GM23338 (cell line): ENCODE data around the gene SELENOW. TPM values are rescaled to one million over a fixed set of nuclear protein-coding genes. Genes with fewer than 3 reads are reported as not detected.

Experiments used
- ATAC-seq: fragments of 200-7000 bp; cut with Tn5 transposase; 3 replicates; pipeline ENCODE4 v1.9.1; 2020
- DNase-seq: peaks from one replicate; pipeline ENCODE4 v3.0.0-alpha.2; 2015; ENCODE audit warnings: low spot score
- H2AFZ ChIP-seq: fragments of 200-600 bp; sonication (generic); 2 replicates; pipeline ENCODE4 v1.8.0; 2016; ENCODE audit warnings: antibody characterized with exemption, mild to moderate bottlenecking, moderate library complexity
- H3F3A ChIP-seq: fragments of 200-600 bp; sonication (generic); replicated peaks from 2 replicates; pipeline ENCODE4 v1.8.0; 2017; ENCODE audit warnings: antibody characterized with exemption, mixed run types, low read depth
- H3K27ac ChIP-seq: fragments of 200-600 bp; sonication (generic); 2 replicates; pipeline ENCODE4 v1.6.1; 2016; ENCODE audit warnings: low read depth
- H3K27me3 ChIP-seq: fragments of 200-600 bp; sonication (generic); 2 replicates; pipeline ENCODE4 v1.8.0; 2016; ENCODE audit warnings: mild to moderate bottlenecking, mixed run types, moderate library complexity; ENCODE audit not compliant: insufficient read depth
- H3K36me3 ChIP-seq: fragments of 200-600 bp; sonication (generic); 2 replicates; pipeline ENCODE4 v1.8.0; 2016; ENCODE audit warnings: mild to moderate bottlenecking; ENCODE audit not compliant: insufficient read depth
- H3K4me1 ChIP-seq: fragments of 200-600 bp; sonication (generic); 2 replicates; pipeline ENCODE4 v1.8.0; 2016; ENCODE audit warnings: mild to moderate bottlenecking, moderate library complexity; ENCODE audit not compliant: insufficient read depth
- H3K4me2 ChIP-seq: fragments of 200-600 bp; sonication (generic); 2 replicates; pipeline ENCODE4 v1.7.1; 2017; ENCODE audit warnings: mixed run types
- H3K4me3 ChIP-seq: fragments of 200-600 bp; sonication (generic); 2 replicates; pipeline ENCODE4 v1.6.1; 2016; ENCODE audit warnings: mixed run types
- H3K79me2 ChIP-seq: fragments of 200-600 bp; sonication (generic); replicated peaks from 2 replicates; pipeline ENCODE4 v1.8.0; 2017; ENCODE audit warnings: mild to moderate bottlenecking; ENCODE audit not compliant: insufficient read depth
- H3K9me2 ChIP-seq: fragments of 200-600 bp; sonication (generic); 2 replicates; pipeline ENCODE4 v1.8.0; 2017; ENCODE audit not compliant: insufficient read depth
- H4K20me1 ChIP-seq: fragments of 200-600 bp; sonication (generic); replicated peaks from 2 replicates; pipeline ENCODE4 v1.8.0; 2017; ENCODE audit warnings: mild to moderate bottlenecking; ENCODE audit not compliant: insufficient read depth
- H3K27ac Mint-ChIP-seq: 2 replicates; pipeline ENCODE4 v1.8.0; 2020; ENCODE audit warnings: inconsistent platforms, mild to moderate bottlenecking, moderate library complexity, mixed read lengths
- H3K27me3 Mint-ChIP-seq: 3 replicates; pipeline ENCODE4 v1.8.0; 2022; ENCODE audit warnings: low read depth, mild to moderate bottlenecking, moderate library complexity, mixed read lengths, inconsistent platforms; ENCODE audit not compliant: insufficient read depth, poor library complexity
- H3K36me3 Mint-ChIP-seq: 3 replicates; pipeline ENCODE4 v1.8.0; 2021; ENCODE audit warnings: low read depth, mild to moderate bottlenecking, inconsistent platforms, moderate library complexity, mixed read lengths
- H3K4me1 Mint-ChIP-seq: 3 replicates; pipeline ENCODE4 v1.8.0; 2020; ENCODE audit warnings: mild to moderate bottlenecking, inconsistent platforms, mixed read lengths
- H3K4me3 Mint-ChIP-seq: 3 replicates; pipeline ENCODE4 v1.8.0; 2021; ENCODE audit warnings: moderate library complexity, mild to moderate bottlenecking, inconsistent platforms, mixed read lengths
- H3K9me3 Mint-ChIP-seq: 3 replicates; pipeline ENCODE4 v1.8.0; 2020; ENCODE audit warnings: moderate library complexity, mild to moderate bottlenecking, inconsistent platforms, mixed read lengths
- CREB1 ChIP-seq: fragments of 250-450 bp; sonication (Bioruptor Pico); IDR thresholded peaks from 2 replicates; pipeline ENCODE4 v1.5.0; 2020; ENCODE audit warnings: low read depth, mild to moderate bottlenecking, moderate library complexity
- EZH2 ChIP-seq: fragments of 200-600 bp; sonication (generic); IDR thresholded peaks from one replicate; pipeline ENCODE4 v1.8.0; 2017; ENCODE audit warnings: antibody characterized with exemption, mild to moderate bottlenecking, low read depth; ENCODE audit not compliant: unreplicated experiment
- EZH2phosphoT487 ChIP-seq: fragments of 200-600 bp; sonication (generic); IDR thresholded peaks from one replicate; pipeline ENCODE4 v1.8.1; 2018; ENCODE audit warnings: antibody characterized with exemption; ENCODE audit not compliant: unreplicated experiment
- JUNB ChIP-seq: IDR thresholded peaks from one replicate; pipeline ENCODE4 v1.6.1; 2016; ENCODE audit warnings: antibody characterized with exemption; ENCODE audit not compliant: unreplicated experiment
- NANOG ChIP-seq: IDR thresholded peaks from 2 replicates; pipeline ENCODE4 v1.6.1; 2016; ENCODE audit warnings: antibody characterized with exemption, borderline replicate concordance
- POLR2AphosphoS5 ChIP-seq: IDR thresholded peaks from 2 replicates; pipeline ENCODE4 v1.6.1; 2016; ENCODE audit warnings: antibody characterized with exemption, low read depth
- STAT1 ChIP-seq: IDR thresholded peaks from one replicate; pipeline ENCODE4 v1.6.1; 2016; ENCODE audit warnings: antibody characterized with exemption; ENCODE audit not compliant: unreplicated experiment
- ZNF114 ChIP-seq: fragments of 250-450 bp; sonication (Bioruptor Pico); IDR thresholded peaks from 2 replicates; pipeline ENCODE4 v1.5.0; 2020; ENCODE audit warnings: mild to moderate bottlenecking, moderate library complexity
- ZNF331 ChIP-seq: fragments of 250-450 bp; sonication (Bioruptor Pico); IDR thresholded peaks from 2 replicates; pipeline ENCODE4 v1.5.0; 2020; ENCODE audit warnings: low read depth, mild to moderate bottlenecking, moderate library complexity
- polyA plus RNA-seq: library from polyadenylated mRNA; unstranded; fragments of >200 nt; fragmentation: Nextera tagmentation; extraction: Ambion mirVana; gene quantifications from 2 replicates; pipeline ENCODE4 v1.2.1, GENCODE V29; 2016
- total RNA-seq: library from RNA; depleted of rRNA; stranded (reverse); fragments of >200 nt; shearing (Covaris generic); gene quantifications from 2 replicates; pipeline ENCODE4 v1.2.3, GENCODE V29; 2014
- TF ChIP-seq, protein P1 (sequence below): IDR thresholded peaks from one replicate; pipeline ENCODE4 v1.6.1; 2018; ENCODE audit warnings: antibody characterized with exemption; ENCODE audit not compliant: unreplicated experiment
- TF ChIP-seq, protein P2 (sequence below): fragments of 250-450 bp; sonication (Bioruptor Pico); IDR thresholded peaks from 2 replicates; pipeline ENCODE4 v1.5.0; 2020; ENCODE audit warnings: mild to moderate bottlenecking, moderate library complexity
- TF ChIP-seq, protein P3 (sequence below): IDR thresholded peaks from 2 replicates; pipeline ENCODE4 v1.6.1; 2016; ENCODE audit warnings: antibody characterized with exemption
- TF ChIP-seq, protein P4 (sequence below), 2 experiments: fragments of 200-600 bp in 1 of 2; sonication (generic) in 1 of 2; conservative IDR thresholded peaks; 2 replicates each; pipeline versions ENCODE4 v1.5.1 to v1.6.1; 2016 to 2017; ENCODE audit warnings: antibody characterized with exemption in 2 of 2, low read depth in 2 of 2, mild to moderate bottlenecking in 2 of 2, moderate library complexity in 1 of 2

Gene SELENOW
- total and polyA plus RNA-seq, 2 experiments from 2014 or later: 558 to 811 TPM

DNA sequence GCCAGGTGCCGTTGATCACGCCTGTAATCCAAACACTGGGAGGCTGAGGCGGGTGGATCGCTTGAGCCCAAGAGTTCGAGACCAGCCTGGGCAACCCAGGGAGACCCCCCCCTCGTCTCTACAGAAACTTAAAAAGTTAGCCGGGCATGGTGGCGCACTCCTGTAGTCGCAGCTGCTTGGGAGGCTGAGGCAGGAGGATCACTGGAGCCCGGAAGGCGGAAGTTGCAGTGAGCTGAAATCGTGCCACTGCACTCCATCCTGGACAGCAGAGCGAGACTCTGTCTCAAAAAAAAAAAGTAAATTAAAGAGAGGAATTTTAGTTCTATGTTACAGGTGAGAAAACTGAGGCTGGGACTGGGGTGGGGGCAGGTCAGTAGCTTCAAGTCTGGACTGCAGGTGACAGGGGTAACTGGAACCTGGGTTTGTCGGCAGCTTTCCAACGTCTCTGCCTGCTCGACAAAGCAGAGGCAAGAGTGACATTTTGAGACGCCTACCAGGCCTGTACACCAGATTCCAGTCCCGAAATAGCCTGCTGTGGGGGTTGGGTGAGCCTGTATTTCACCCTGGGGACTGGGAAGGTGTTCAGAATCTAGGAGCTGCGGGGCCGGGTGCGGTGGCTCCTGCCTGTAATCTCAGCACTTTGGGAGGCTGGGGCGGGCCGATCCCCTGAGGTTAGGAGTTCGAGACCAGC lies 1.2 kb downstream of the SELENOW start:
- ATAC-seq (no peak), DNase-seq (no peak)
- Mint-ChIP-seq H3K9me3 (no peaks in the 10 kb centered on the region), H3K36me3 (peaks cover 53% of the 10 kb centered on the region), H3K27ac (peak overlapping the region; percentile 84; the same call in 1 of the 2 replicates), H3K4me1 (peaks cover 15% of the 10 kb centered on the region), H3K4me3 (peak overlapping the region; percentile 90), H3K27me3 (peaks cover 25% of the 10 kb centered on the region)
- no peak for TF ChIP-seq POLR2AphosphoS5
- no peak for TF ChIP-seq STAT1
- TF ChIP-seq ZNF331 (CRISPR knock-in tag): no peak
- TF ChIP-seq, protein P1, sequence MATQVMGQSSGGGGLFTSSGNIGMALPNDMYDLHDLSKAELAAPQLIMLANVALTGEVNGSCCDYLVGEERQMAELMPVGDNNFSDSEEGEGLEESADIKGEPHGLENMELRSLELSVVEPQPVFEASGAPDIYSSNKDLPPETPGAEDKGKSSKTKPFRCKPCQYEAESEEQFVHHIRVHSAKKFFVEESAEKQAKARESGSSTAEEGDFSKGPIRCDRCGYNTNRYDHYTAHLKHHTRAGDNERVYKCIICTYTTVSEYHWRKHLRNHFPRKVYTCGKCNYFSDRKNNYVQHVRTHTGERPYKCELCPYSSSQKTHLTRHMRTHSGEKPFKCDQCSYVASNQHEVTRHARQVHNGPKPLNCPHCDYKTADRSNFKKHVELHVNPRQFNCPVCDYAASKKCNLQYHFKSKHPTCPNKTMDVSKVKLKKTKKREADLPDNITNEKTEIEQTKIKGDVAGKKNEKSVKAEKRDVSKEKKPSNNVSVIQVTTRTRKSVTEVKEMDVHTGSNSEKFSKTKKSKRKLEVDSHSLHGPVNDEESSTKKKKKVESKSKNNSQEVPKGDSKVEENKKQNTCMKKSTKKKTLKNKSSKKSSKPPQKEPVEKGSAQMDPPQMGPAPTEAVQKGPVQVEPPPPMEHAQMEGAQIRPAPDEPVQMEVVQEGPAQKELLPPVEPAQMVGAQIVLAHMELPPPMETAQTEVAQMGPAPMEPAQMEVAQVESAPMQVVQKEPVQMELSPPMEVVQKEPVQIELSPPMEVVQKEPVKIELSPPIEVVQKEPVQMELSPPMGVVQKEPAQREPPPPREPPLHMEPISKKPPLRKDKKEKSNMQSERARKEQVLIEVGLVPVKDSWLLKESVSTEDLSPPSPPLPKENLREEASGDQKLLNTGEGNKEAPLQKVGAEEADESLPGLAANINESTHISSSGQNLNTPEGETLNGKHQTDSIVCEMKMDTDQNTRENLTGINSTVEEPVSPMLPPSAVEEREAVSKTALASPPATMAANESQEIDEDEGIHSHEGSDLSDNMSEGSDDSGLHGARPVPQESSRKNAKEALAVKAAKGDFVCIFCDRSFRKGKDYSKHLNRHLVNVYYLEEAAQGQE: no peak
- TF ChIP-seq, protein P2, sequence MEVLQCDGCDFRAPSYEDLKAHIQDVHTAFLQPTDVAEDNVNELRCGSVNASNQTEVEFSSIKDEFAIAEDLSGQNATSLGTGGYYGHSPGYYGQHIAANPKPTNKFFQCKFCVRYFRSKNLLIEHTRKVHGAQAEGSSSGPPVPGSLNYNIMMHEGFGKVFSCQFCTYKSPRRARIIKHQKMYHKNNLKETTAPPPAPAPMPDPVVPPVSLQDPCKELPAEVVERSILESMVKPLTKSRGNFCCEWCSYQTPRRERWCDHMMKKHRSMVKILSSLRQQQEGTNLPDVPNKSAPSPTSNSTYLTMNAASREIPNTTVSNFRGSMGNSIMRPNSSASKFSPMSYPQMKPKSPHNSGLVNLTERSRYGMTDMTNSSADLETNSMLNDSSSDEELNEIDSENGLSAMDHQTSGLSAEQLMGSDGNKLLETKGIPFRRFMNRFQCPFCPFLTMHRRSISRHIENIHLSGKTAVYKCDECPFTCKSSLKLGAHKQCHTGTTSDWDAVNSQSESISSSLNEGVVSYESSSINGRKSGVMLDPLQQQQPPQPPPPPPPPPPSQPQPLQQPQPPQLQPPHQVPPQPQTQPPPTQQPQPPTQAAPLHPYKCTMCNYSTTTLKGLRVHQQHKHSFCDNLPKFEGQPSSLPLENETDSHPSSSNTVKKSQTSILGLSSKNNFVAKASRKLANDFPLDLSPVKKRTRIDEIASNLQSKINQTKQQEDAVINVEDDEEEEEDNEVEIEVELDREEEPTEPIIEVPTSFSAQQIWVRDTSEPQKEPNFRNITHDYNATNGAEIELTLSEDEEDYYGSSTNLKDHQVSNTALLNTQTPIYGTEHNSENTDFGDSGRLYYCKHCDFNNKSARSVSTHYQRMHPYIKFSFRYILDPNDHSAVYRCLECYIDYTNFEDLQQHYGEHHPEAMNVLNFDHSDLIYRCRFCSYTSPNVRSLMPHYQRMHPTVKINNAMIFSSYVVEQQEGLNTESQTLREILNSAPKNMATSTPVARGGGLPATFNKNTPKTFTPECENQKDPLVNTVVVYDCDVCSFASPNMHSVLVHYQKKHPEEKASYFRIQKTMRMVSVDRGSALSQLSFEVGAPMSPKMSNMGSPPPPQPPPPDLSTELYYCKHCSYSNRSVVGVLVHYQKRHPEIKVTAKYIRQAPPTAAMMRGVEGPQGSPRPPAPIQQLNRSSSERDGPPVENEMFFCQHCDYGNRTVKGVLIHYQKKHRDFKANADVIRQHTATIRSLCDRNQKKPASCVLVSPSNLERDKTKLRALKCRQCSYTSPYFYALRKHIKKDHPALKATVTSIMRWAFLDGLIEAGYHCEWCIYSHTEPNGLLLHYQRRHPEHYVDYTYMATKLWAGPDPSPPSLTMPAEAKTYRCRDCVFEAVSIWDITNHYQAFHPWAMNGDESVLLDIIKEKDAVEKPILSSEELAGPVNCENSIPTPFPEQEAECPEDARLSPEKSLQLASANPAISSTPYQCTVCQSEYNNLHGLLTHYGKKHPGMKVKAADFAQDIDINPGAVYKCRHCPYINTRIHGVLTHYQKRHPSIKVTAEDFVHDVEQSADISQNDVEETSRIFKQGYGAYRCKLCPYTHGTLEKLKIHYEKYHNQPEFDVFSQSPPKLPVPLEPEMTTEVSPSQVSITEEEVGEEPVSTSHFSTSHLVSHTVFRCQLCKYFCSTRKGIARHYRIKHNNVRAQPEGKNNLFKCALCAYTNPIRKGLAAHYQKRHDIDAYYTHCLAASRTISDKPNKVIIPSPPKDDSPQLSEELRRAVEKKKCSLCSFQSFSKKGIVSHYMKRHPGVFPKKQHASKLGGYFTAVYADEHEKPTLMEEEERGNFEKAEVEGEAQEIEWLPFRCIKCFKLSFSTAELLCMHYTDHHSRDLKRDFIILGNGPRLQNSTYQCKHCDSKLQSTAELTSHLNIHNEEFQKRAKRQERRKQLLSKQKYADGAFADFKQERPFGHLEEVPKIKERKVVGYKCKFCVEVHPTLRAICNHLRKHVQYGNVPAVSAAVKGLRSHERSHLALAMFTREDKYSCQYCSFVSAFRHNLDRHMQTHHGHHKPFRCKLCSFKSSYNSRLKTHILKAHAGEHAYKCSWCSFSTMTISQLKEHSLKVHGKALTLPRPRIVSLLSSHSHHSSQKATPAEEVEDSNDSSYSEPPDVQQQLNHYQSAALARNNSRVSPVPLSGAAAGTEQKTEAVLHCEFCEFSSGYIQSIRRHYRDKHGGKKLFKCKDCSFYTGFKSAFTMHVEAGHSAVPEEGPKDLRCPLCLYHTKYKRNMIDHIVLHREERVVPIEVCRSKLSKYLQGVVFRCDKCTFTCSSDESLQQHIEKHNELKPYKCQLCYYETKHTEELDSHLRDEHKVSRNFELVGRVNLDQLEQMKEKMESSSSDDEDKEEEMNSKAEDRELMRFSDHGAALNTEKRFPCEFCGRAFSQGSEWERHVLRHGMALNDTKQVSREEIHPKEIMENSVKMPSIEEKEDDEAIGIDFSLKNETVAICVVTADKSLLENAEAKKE (CRISPR knock-in tag): no peak
- TF ChIP-seq, protein P3, sequence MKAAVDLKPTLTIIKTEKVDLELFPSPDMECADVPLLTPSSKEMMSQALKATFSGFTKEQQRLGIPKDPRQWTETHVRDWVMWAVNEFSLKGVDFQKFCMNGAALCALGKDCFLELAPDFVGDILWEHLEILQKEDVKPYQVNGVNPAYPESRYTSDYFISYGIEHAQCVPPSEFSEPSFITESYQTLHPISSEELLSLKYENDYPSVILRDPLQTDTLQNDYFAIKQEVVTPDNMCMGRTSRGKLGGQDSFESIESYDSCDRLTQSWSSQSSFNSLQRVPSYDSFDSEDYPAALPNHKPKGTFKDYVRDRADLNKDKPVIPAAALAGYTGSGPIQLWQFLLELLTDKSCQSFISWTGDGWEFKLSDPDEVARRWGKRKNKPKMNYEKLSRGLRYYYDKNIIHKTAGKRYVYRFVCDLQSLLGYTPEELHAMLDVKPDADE: no peak
- TF ChIP-seq, protein P4, sequence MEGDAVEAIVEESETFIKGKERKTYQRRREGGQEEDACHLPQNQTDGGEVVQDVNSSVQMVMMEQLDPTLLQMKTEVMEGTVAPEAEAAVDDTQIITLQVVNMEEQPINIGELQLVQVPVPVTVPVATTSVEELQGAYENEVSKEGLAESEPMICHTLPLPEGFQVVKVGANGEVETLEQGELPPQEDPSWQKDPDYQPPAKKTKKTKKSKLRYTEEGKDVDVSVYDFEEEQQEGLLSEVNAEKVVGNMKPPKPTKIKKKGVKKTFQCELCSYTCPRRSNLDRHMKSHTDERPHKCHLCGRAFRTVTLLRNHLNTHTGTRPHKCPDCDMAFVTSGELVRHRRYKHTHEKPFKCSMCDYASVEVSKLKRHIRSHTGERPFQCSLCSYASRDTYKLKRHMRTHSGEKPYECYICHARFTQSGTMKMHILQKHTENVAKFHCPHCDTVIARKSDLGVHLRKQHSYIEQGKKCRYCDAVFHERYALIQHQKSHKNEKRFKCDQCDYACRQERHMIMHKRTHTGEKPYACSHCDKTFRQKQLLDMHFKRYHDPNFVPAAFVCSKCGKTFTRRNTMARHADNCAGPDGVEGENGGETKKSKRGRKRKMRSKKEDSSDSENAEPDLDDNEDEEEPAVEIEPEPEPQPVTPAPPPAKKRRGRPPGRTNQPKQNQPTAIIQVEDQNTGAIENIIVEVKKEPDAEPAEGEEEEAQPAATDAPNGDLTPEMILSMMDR (conservative IDR thresholded peaks at IDR 0.05; ENCODE audit: low read depth in 2 of 2): no peak
- no peak for TF ChIP-seq EZH2
- TF ChIP-seq NANOG: no peak
- TF ChIP-seq CREB1 (CRISPR knock-in tag): no peak
- no peak for TF ChIP-seq EZH2phosphoT487
- no peak for TF ChIP-seq JUNB
- no peak for TF ChIP-seq ZNF114 (CRISPR knock-in tag)
- Histone ChIP-seq H3F3A (peaks cover 27% of the 10 kb centered on the region; the same call in 1 of the 2 replicates), H2AFZ (no peak overlapping the region), H3K27ac (0 out of 2 replicates have a peak overlapping the region, but pooled peaks have one; percentile 19), H3K79me2 (peaks cover 33% of the 10 kb centered on the region), H3K4me1 (peaks cover 7% of the 10 kb centered on the region; the same call in 1 of the 2 replicates), H3K9me2 (no peaks in the 10 kb centered on the region), H3K36me3 (peaks cover 16% of the 10 kb centered on the region; the same call in 1 of the 2 replicates), H3K4me3 (peak overlapping the region; percentile 98), H3K27me3 (no peaks in the 10 kb centered on the region), H3K4me2 (peak overlapping the region; percentile 97), H4K20me1 (peaks cover 14% of the 10 kb centered on the region)
